ENCODE measurements around the gene MAPK8IP1.

Gene MAPK8IP1

DNA sequence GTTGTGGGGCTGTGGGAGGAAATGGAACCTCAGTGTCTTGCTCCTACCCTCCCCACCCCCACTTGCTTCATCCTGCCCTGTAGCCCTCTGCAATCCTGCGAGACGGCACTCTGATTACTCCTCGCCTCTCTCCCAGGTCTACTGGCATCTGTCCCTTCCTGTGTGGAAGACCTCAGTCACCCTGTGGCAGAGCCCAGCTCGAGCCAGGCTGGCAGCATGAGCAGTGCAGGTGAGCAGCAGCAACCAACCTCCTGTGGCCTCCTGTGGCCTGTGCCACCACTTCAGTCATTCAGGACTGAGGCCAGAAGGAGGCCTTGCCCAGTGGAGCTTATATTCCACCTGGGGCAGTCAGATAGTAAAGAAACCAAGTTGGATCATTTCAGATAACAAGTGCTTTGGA is 14.7 kb upstream of the MAPK8IP1 start:
- Histone ChIP-seq H3K18ac (ENCODE audit: low read depth in 1 of 2, low read length in 2 of 2) (no peak overlapping the region), H3K23ac (ENCODE audit: low read length in 2 of 2) (no peak overlapping the region), H3K4me1 (ENCODE audit: control insufficient read depth, insufficient read depth, low read depth, low read length) (peaks cover 5% of the 10 kb centered on the region), H3K27ac (ENCODE audit: low read length, poor library complexity, severe bottlenecking) (no peak overlapping the region), H2BK15ac (ENCODE audit: low read depth, poor library complexity, severe bottlenecking) (no peak overlapping the region), H3K4ac (ENCODE audit: low read depth in 1 of 2, low read length in 2 of 2) (no peak overlapping the region), H2BK12ac (ENCODE audit: low read length in 2 of 2) (no peak overlapping the region), H3K9ac (ENCODE audit: low read length) (no peak overlapping the region), H4K91ac (ENCODE audit: low read length) (no peak overlapping the region), H2AK5ac (ENCODE audit: low read length, severe bottlenecking) (no peak overlapping the region), H2BK5ac (ENCODE audit: low read depth, low read length, poor library complexity, severe bottlenecking) (no peak overlapping the region), H3K9me3 (ENCODE audit: control insufficient read depth, low read length) (no peaks in the 10 kb centered on the region), H4K8ac (ENCODE audit: low read length) (no peak overlapping the region), H3K14ac (ENCODE audit: low read length in 2 of 2) (no peak overlapping the region), H3K79me1 (replicated peaks; ENCODE audit: low read length, poor library complexity, severe bottlenecking) (no peaks in the 10 kb centered on the region), H2AFZ (ENCODE audit: low read depth, low read length) (no peak overlapping the region), H3K27me3 (ENCODE audit: control insufficient read depth in 1 of 2, insufficient read depth in 1 of 2, low read length in 2 of 2) (no peaks in the 10 kb centered on the region), H2BK120ac (ENCODE audit: low read depth, low read length) (no peak overlapping the region), H3K36me3 (ENCODE audit: control insufficient read depth in 1 of 2, insufficient read depth in 2 of 2, low read depth in 1 of 2, low read length in 2 of 2) (peaks cover 61 to 88% of the 10 kb centered on the region in 2 experiments), H3K4me3 (ENCODE audit: insufficient read depth in 1 of 2, low read depth in 1 of 2, low read length in 2 of 2) (no peak overlapping the region), H3K4me2 (ENCODE audit: low read length, poor library complexity, severe bottlenecking) (no peak overlapping the region)
- DNase-seq, result no peak
- 99% methylated on average over 4 of the region's 4 CpGs for WGBS

DNA sequence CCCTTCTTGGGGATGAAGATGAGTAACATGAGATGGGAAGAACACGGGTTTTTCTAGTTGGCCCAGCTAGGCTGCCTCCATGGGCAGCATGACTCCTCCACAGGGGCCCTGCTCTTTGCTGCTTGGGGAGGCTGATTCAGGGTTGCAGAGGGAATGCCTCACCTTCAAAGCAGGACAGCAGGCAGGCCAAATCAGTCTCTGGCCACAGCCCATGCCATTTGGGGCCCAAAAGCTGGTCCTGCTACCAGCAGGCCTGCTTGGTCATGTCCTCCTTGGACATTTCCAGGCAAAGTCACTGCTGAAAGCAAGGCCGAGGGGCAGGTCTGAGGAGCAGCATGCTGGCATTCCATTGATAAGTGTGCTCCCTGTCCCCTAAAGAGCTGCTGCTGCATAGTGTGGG is 13.8 kb upstream of the MAPK8IP1 start:
- no peak overlapping the region for H2BK120ac ChIP-seq (ENCODE audit: low read depth, low read length)
- no peak overlapping the region for H3K4me3 ChIP-seq (ENCODE audit: insufficient read depth in 1 of 2, low read depth in 1 of 2, low read length in 2 of 2)
- peaks cover 53 to 89% of the 10 kb centered on the region in 2 experiments for H3K36me3 ChIP-seq (ENCODE audit: control insufficient read depth in 1 of 2, insufficient read depth in 2 of 2, low read depth in 1 of 2, low read length in 2 of 2)
- H2BK5ac ChIP-seq (ENCODE audit: low read depth, low read length, poor library complexity, severe bottlenecking), result no peak overlapping the region
- H3K9me3 ChIP-seq (ENCODE audit: control insufficient read depth, low read length), result no peaks in the 10 kb centered on the region
- no peak overlapping the region for H3K27ac ChIP-seq (ENCODE audit: low read length, poor library complexity, severe bottlenecking)
- no peak overlapping the region for H3K14ac ChIP-seq (ENCODE audit: low read length in 2 of 2)
- DNase-seq, result no peak
- H2BK12ac ChIP-seq (ENCODE audit: low read length in 2 of 2), result no peak overlapping the region
- H3K79me1 ChIP-seq (replicated peaks; ENCODE audit: low read length, poor library complexity, severe bottlenecking), result no peaks in the 10 kb centered on the region
- no peak overlapping the region for H3K4ac ChIP-seq (ENCODE audit: low read depth in 1 of 2, low read length in 2 of 2)
- H3K4me1 ChIP-seq (ENCODE audit: control insufficient read depth, insufficient read depth, low read depth, low read length), result peaks cover 5% of the 10 kb centered on the region
- no peaks in the 10 kb centered on the region for H3K27me3 ChIP-seq (ENCODE audit: control insufficient read depth in 1 of 2, insufficient read depth in 1 of 2, low read length in 2 of 2)
- no peak overlapping the region for H2AK5ac ChIP-seq (ENCODE audit: low read length, severe bottlenecking)
- no peak overlapping the region for H3K4me2 ChIP-seq (ENCODE audit: low read length, poor library complexity, severe bottlenecking)
- no peak overlapping the region for H4K91ac ChIP-seq (ENCODE audit: low read length)
- H4K8ac ChIP-seq (ENCODE audit: low read length), result peak overlapping the region; percentile 36
- WGBS, result 91% methylated on average over 2 of the region's 2 CpGs
- no peak overlapping the region for H3K23ac ChIP-seq (ENCODE audit: low read length in 2 of 2)
- no peak overlapping the region for H2BK15ac ChIP-seq (ENCODE audit: low read depth, poor library complexity, severe bottlenecking)
- H3K18ac ChIP-seq (ENCODE audit: low read depth in 1 of 2, low read length in 2 of 2), result no peak overlapping the region
- H2AFZ ChIP-seq (ENCODE audit: low read depth, low read length), result no peak overlapping the region
- no peak overlapping the region for H3K9ac ChIP-seq (ENCODE audit: low read length)

DNA sequence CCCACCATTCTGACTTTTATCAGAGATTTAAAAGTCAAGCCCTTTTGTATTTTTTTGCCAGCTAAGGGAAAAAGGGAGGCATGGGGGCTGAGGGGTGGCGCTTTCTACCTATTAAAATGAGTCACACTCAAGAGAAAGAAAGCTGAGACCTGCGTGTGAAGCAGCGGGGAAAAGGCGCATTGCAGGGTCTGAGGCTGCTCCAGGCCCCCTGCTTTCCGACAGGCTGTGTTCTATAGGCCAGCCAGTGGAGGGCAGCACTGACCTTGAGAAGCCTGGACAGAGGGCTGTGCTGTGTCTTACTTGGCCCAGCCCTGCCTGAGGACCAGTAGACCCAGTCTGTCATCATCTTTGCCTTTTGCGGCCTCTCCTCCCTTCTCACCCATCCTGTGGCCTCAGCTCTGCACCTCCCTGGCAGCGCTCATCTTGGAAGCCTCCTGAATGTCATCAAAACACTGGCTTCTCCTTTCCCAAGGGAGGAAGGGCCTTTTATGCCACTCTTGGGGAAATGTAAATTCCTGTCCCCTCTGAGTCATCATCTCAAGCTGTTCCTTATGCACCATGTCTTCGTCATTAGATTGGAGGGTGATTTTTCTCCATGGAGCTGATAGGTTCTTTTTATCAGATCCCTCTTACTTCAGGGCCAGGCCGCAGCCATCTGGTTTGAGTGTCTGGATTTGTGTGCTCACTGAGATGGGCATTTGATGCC is 12.6 kb upstream of the MAPK8IP1 start:
- Histone ChIP-seq H3K18ac (ENCODE audit: low read depth in 1 of 2, low read length in 2 of 2) (no peak overlapping the region), H3K27ac (ENCODE audit: low read length, poor library complexity, severe bottlenecking) (no peak overlapping the region), H3K27me3 (ENCODE audit: control insufficient read depth in 1 of 2, insufficient read depth in 1 of 2, low read length in 2 of 2) (no peaks in the 10 kb centered on the region), H4K91ac (ENCODE audit: low read length) (no peak overlapping the region), H3K4ac (ENCODE audit: low read depth in 1 of 2, low read length in 2 of 2) (no peak overlapping the region), H2BK5ac (ENCODE audit: low read depth, low read length, poor library complexity, severe bottlenecking) (no peak overlapping the region), H2BK120ac (ENCODE audit: low read depth, low read length) (no peak overlapping the region), H3K9ac (ENCODE audit: low read length) (peak overlapping the region; percentile 11), H3K36me3 (ENCODE audit: control insufficient read depth in 1 of 2, insufficient read depth in 2 of 2, low read depth in 1 of 2, low read length in 2 of 2) (peaks cover 54 to 89% of the 10 kb centered on the region in 2 experiments), H3K79me1 (replicated peaks; ENCODE audit: low read length, poor library complexity, severe bottlenecking) (no peaks in the 10 kb centered on the region), H4K8ac (ENCODE audit: low read length) (peak overlapping the region; percentile 35), H3K14ac (ENCODE audit: low read length in 2 of 2) (no peak overlapping the region), H3K23ac (ENCODE audit: low read length in 2 of 2) (no peak overlapping the region), H3K4me2 (ENCODE audit: low read length, poor library complexity, severe bottlenecking) (no peak overlapping the region), H2AK5ac (ENCODE audit: low read length, severe bottlenecking) (no peak overlapping the region), H2BK12ac (ENCODE audit: low read length in 2 of 2) (no peak overlapping the region), H3K4me3 (ENCODE audit: insufficient read depth in 1 of 2, low read depth in 1 of 2, low read length in 2 of 2) (no peak overlapping the region), H2AFZ (ENCODE audit: low read depth, low read length) (no peak overlapping the region), H2BK15ac (ENCODE audit: low read depth, poor library complexity, severe bottlenecking) (no peak overlapping the region), H3K9me3 (ENCODE audit: control insufficient read depth, low read length) (no peaks in the 10 kb centered on the region), H3K4me1 (ENCODE audit: control insufficient read depth, insufficient read depth, low read depth, low read length) (peaks cover 5% of the 10 kb centered on the region)
- WGBS, result 14% methylated on average over 8 of the region's 9 CpGs
- peak; percentile 98 for DNase-seq

GRCh38 chr11:45876401-45876800 is 9.1 kb upstream of the MAPK8IP1 start:
- H3K9me3 ChIP-seq (ENCODE audit: control insufficient read depth, low read length), result no peaks in the 10 kb centered on the region
- peaks cover 16% of the 10 kb centered on the region for H3K4me1 ChIP-seq (ENCODE audit: control insufficient read depth, insufficient read depth, low read depth, low read length)
- no peaks in the 10 kb centered on the region for H3K79me1 ChIP-seq (replicated peaks; ENCODE audit: low read length, poor library complexity, severe bottlenecking)
- no peak overlapping the region for H3K23ac ChIP-seq (ENCODE audit: low read length in 2 of 2)
- peaks cover 28 to 71% of the 10 kb centered on the region in 2 experiments for H3K36me3 ChIP-seq (ENCODE audit: control insufficient read depth in 1 of 2, insufficient read depth in 2 of 2, low read depth in 1 of 2, low read length in 2 of 2)
- H2BK15ac ChIP-seq (ENCODE audit: low read depth, poor library complexity, severe bottlenecking), result no peak overlapping the region
- DNase-seq, result no peak
- H3K4me3 ChIP-seq (ENCODE audit: insufficient read depth in 1 of 2, low read depth in 1 of 2, low read length in 2 of 2), result no peak overlapping the region
- no peak overlapping the region for H3K27ac ChIP-seq (ENCODE audit: low read length, poor library complexity, severe bottlenecking)
- H2BK12ac ChIP-seq (ENCODE audit: low read length in 2 of 2), result no peak overlapping the region
- no peak overlapping the region for H3K9ac ChIP-seq (ENCODE audit: low read length)
- 81% methylated on average over 6 of the region's 6 CpGs for WGBS
- no peak overlapping the region for H2AFZ ChIP-seq (ENCODE audit: low read depth, low read length)
- H4K91ac ChIP-seq (ENCODE audit: low read length), result no peak overlapping the region
- no peak overlapping the region for H3K14ac ChIP-seq (ENCODE audit: low read length in 2 of 2)
- H2BK120ac ChIP-seq (ENCODE audit: low read depth, low read length), result no peak overlapping the region
- no peak overlapping the region for H2BK5ac ChIP-seq (ENCODE audit: low read depth, low read length, poor library complexity, severe bottlenecking)
- H2AK5ac ChIP-seq (ENCODE audit: low read length, severe bottlenecking), result no peak overlapping the region
- H3K4me2 ChIP-seq (ENCODE audit: low read length, poor library complexity, severe bottlenecking), result no peak overlapping the region
- no peak overlapping the region for H4K8ac ChIP-seq (ENCODE audit: low read length)
- H3K27me3 ChIP-seq (ENCODE audit: control insufficient read depth in 1 of 2, insufficient read depth in 1 of 2, low read length in 2 of 2), result no peaks in the 10 kb centered on the region
- no peak overlapping the region for H3K18ac ChIP-seq (ENCODE audit: low read depth in 1 of 2, low read length in 2 of 2)
- H3K4ac ChIP-seq (ENCODE audit: low read depth in 1 of 2, low read length in 2 of 2), result no peak overlapping the region
